GM19238 (cell line): ENCODE data around the gene SLC6A11.

Experiments
- DNase-seq: peaks from one replicate; pipeline ENCODE4 v3.0.0; 2011; ENCODE audit warnings: low spot score; ENCODE audit not compliant: insufficient read length

The SLC6A11 gene

GRCh38 chr3:10928407-10928960 is 112.5 kb downstream of the SLC6A11 start:
- DNase-seq = no peak

- no peak for DNase-seq
Measured at GRCh38 chr3:10928961-10929471, 113.0 kb downstream of the SLC6A11 start.

DNA sequence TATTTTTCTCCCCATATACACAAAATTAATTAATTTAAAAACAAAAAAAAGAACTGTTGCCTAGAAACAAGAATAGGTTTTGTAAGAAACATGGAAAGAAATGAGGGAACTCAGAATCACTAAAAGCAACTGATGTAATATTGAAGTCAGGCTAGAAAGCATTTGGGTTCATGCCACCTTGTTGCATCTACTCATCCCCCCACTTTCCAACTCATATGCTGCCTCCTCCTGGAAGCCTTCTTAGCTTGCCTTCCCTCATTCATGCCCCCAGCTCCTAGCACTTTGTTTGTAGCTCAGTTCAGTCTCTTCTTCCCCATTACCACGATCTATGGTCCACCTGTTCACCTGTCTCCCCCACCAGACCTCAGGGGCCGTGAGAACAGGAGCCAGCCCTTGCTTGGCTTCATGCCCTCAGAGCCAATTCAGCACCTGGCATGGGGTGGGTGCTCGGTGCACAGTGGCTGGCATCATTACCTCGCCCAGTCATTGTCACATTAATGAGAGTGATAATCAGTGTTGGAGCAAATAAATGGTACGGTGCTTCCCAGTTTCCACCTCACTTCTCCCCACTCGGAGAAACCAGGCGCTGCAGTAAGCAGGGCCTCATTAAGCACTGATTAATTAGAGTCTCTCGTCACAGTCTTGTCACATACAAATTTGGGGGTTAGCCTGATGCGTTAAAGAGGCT is 114.1 kb downstream of the SLC6A11 start:
- no peak for DNase-seq

DNA sequence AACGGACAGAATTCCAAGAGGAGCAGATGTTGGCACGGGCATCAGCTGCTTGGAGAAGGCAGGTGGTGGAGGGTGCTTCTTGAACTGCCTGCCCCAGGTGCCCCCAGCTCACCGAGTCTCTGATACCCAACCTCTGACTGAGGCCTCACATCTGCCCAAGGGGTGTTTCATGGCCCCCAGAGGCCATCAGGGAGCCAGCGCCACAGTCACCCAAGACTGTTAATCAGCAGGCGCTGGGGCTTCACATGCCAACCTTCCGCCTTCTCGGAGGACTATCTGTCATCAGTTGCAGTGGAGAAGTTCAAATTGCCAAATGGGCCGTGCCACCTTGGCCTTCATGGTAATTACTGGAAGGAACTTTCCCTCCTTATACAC is 114.6 kb downstream of the SLC6A11 start:
- no peak for DNase-seq

DNA sequence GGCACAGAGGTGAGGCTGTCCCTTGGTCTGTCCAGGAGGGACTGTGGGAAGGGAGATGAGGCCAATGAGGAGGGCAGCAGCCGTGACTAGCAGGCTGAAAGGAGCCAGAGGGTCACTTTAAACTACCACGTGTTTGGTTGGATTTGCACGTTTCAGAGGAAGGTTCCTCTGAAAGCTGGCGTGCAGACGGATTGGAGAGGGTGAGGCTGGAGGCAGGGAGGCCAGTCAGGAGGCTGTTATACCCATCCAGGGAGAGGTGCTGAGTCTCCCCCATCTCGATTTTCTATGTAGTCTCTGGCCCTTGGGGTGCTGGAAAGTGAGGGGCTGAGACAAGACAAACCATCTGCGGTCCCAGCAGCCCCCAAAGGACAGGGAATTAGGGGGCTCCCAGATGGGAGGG is 116.6 kb downstream of the SLC6A11 start:
- DNase-seq = no peak

GRCh38 chr3:10933021-10933420 is 117.0 kb downstream of the SLC6A11 start:
- DNase-seq = no peak

DNA sequence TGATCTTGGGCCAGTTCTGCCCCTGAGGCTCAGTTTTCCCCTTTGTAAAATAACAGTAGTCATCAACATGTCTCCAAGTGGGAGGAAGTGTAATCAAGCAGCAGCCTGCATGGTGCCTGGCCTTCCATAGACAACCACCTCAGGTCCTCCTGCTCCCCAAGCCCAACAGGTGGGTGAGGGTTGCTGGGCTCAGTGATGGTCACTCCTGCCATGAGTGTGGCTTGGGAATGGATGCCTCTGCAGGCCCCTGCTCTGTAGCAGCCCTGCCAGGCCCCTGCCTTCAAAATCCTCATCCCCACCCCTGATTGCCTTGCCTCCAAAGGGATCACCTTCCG is 117.4 kb downstream of the SLC6A11 start:
- no peak for DNase-seq

GRCh38 chr3:10933805-10934481 is 117.9 kb downstream of the SLC6A11 start:
- no peak for DNase-seq

GRCh38 chr3:10935028-10935427 is 119.0 kb downstream of the SLC6A11 start:
- no peak for DNase-seq

DNA sequence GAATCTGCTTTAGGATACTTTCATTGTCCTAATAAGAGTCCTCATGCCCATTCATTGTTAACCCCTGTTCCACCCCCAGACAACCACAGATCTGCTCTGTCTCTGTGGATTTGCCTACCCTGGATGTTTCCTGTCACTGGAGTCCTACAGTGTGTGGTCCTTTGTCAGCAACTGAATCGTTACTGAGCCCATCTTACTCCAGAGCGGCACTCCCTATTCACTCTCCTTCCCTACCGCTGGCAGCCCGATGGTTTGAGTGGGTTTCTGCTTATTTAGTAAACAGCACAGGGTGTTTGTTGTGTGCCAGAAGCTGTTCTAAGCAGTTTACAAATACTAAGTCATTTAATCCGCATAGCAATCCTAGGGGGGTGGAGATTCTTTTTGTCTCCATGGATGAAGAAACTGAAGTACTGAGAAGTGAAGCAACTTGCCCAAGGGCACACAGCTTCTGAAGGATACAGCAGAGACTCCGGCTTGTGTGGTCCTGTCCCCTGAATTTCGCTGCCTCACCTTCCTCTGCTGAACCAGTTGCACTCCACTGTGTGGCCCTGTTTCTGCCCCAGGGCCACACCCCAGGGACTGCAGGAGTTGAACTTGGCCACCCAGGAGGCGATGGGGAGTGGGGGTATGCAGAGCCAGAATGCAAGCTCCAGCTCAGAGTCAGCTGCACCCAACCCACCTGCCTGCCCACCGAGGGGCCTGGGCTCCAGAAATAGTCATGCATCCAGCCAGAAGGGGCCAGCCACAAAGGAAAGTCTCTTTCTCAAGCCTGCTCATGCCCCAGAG is 120.0 kb downstream of the SLC6A11 start:
- DNase-seq = no peak

GRCh38 chr3:10936686-10937085 is 120.7 kb downstream of the SLC6A11 start:
- DNase-seq = no peak

DNA sequence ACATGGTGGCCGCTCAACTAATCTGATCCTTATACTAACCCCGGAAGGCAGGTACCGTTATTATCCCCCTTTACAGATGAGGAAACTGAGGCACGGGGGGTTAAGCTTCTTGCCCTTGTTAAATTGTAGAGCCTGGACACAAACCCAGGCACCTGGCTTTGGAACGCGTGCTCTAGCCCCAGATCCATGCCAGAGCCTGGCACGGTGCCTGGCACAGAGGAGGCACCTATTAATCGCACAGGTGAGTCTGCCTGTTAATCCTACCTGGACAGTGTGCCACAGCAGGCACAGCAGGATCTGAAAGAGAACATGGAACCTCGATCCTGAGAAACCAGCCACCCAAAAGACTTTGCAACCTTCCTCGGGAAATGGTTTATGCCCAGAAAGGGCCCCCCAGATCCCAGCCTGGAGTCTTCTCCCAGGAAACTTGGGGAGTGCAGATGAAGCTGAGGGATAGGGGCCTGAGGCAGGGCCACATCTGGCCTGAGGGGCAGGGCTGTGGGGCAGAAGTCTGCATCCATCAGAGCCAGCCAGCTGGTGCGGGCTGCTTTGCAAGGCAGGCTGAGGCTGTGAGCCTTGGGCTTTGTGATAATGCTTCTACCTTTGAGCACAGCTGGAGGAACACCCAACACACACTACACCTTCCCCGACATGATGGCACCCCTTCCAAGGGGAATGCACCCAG is 121.3 kb downstream of the SLC6A11 start:
- no peak for DNase-seq

- DNase-seq = no peak
Measured at GRCh38 chr3:10939556-10939955, 123.5 kb downstream of the SLC6A11 start.

GRCh38 chr3:10940106-10940505 is 124.1 kb downstream of the SLC6A11 start:
- DNase-seq = no peak

DNA sequence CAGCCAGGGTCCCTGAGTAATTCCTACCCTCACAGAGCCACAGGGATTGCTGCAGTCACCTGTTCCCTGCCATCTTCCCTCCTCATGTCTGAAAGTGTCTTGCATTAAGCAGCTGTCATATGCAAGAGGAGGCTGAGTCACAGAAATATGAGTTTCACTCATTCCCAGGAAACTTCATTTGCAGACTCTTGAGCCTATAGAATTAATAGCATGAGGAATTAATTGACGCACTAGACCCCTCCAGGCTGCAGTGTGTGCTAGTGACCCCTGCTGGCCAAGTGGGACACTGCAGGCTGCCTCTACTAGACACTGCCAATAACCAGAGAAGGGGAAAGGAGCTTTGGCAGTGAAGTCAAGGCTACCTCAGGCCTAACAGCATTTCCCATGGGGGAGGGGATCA is 125.9 kb downstream of the SLC6A11 start:
- DNase-seq = no peak

DNA sequence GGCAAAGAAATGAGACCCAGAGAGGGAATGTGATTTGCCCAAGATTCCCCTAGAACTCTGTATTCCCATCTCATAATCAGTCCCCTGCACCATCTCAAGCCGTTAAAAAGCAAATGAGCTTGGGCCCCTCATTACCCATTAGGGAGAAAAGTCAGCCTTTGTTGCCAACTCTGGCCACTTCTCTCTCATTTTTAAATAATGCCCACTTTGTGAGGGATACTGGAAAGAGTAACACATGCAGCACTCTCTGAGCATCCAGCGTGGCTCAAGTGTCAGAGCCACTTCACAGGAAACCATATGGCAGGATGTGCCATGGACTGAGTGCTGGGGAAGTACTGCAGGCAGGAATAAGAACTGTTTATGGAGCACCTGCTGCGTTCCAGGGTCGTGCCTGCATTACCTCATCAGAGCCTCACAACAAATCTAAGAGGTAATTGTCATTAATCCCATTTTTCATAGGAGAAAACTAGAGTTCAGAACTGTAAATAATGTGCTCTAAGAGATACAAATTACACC is 126.7 kb downstream of the SLC6A11 start:
- no peak for DNase-seq

DNA sequence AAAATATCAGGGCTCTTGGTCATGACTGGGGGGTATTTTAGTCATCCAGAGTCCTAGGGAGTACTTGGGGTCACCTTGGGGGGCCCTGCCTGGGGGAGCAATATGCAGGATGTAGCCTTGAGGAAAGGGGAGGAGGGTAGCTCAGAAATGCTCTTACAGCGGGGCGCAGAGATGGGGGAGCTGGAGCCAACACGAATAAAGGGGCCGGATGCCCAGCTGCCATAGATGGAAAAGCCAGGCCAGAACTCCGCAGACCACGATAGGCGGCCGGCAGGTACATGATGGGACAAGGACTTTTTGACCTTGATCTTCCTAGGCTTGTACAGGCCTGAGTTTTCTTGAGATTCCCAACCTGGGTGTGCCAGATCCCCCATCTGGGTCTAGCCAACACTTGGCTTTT is 128.8 kb downstream of the SLC6A11 start:
- DNase-seq = no peak

DNA sequence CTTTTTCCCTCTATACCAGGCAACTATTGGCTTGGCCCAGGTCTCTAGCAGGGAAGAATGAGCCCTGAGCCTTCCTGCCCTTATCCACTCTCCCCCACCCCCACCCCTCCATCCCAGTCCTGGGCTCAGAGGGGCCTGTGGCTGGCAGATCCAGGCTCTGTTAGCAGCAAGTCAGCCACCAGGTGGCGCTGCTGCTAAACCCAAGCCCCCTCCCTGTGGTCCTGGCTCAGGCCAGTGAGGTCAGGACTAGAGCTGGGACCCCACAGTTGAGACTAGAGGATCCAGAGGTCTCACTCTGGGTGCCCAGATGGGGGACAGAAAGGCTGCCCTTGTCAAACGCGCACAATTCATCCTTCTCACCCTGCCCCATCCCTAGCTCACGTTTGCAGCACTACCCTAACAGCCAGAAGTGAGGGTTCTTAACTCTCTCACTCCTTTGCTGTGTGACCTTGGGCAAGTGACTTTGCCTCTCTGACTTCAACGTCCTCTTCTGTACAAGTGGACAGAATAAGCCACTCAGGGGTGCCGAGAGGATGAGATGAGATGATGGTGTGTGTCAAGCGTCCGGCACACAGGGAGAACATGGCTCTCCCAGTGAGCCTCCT is 129.8 kb downstream of the SLC6A11 start:
- peak; percentile 60 for DNase-seq

GRCh38 chr3:10946526-10946925 is 130.5 kb downstream of the SLC6A11 start:
- DNase-seq = no peak

DNA sequence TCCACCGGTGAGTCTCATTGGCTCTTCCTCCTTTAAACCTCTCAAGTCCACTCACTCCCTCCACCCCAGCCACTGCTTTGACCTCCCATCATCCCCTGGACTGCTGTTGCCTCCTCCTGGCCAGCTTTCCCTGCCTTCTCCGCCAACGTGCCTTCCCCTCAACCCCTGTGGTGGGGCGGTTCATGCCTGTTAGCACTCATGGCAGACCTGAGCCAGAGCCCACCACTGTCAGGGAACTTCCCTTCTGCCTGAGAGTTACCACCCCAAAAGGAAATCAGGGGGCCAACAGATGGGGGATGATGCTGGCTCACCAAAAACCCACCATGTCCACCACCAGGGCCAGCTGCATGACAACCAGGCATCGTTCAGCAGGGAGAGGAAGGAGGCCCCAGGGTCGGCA is 132.3 kb downstream of the SLC6A11 start:
- no peak for DNase-seq

GRCh38 chr3:10949197-10949596 is 133.2 kb downstream of the SLC6A11 start:
- no peak for DNase-seq
